BLaER1 treated with 17β-estradiol and CSF1 and Interleukin-3, amounts not matched to agents 10 nM and 100 nM (cell line): ENCODE data around the gene ITGAV.
A peak's percentile ranks its signal among the peaks of the same experiment; 100 is the strongest.

Experiments
- H3K27ac ChIP-seq, 11 experiments: shearing (Covaris generic); formaldehyde crosslinking; 2 replicates each; pipeline ENCODE4 v1.8.1; 2022
- H3K27me3 ChIP-seq, 11 experiments: shearing (Covaris generic); formaldehyde crosslinking; 2 replicates each; pipeline ENCODE4 v1.8.1; 2022
- H3K36me3 ChIP-seq, 11 experiments: shearing (Covaris generic); formaldehyde crosslinking; 2 replicates each; pipeline ENCODE4 v1.8.1; 2022
- H3K4me1 ChIP-seq, 10 experiments: shearing (Covaris generic); formaldehyde crosslinking; 2 replicates each; pipeline ENCODE4 v1.8.1; 2022
- H3K4me2 ChIP-seq, 11 experiments: shearing (Covaris generic); formaldehyde crosslinking; 2 replicates each; pipeline ENCODE4 v1.8.1; 2022
- H3K4me3 ChIP-seq, 10 experiments: shearing (Covaris generic); formaldehyde crosslinking; 2 replicates each; pipeline ENCODE4 v1.8.1; 2022
- H3K9ac ChIP-seq, 11 experiments: shearing (Covaris generic); formaldehyde crosslinking; 2 replicates each; pipeline ENCODE4 v1.8.1; 2022
- H3K9me3 ChIP-seq, 11 experiments: shearing (Covaris generic); formaldehyde crosslinking; replicated peaks in 1 of 11; 2 replicates each; pipeline ENCODE4 v1.8.1; 2022
- H4K20me1 ChIP-seq, 11 experiments: shearing (Covaris generic); formaldehyde crosslinking; 2 replicates each; pipeline ENCODE4 v1.8.1; 2022
- Cebpa-rat ChIP-seq, 11 experiments: shearing (Covaris generic); IDR thresholded peaks; 2 replicates each; pipeline ENCODE4 v1.8.1; 2022

ITGAV gene

GRCh38 chr2:186572705-186573104 is 17.2 kb upstream of the ITGAV start:
- H3K9me3 ChIP-seq: peaks cover 0 to 4% (median 0%) of the 10 kb centered on the region in 11 experiments; a peak in 1 of 22 replicates
- H3K27me3 ChIP-seq: no peaks in the 10 kb centered on the region
- no peak overlapping the region for H3K27ac ChIP-seq
- no peak overlapping the region for H3K9ac ChIP-seq
- peaks cover 8 to 27% (median 14%) of the 10 kb centered on the region in 10 experiments; a peak in 19 of 20 replicates for H3K4me1 ChIP-seq
- H4K20me1 ChIP-seq: no peaks in the 10 kb centered on the region
- H3K4me3 ChIP-seq: no peak overlapping the region
- no peak for TF ChIP-seq Cebpa-rat (IDR thresholded peaks at IDR 0.05)
- no peak overlapping the region for H3K4me2 ChIP-seq
- no peaks in the 10 kb centered on the region for H3K36me3 ChIP-seq

- no peak for TF ChIP-seq Cebpa-rat (IDR thresholded peaks at IDR 0.05)
- Histone ChIP-seq H3K4me2 (no peak overlapping the region), H3K9ac (no peak overlapping the region), H3K9me3 (peaks cover 0 to 4% (median 0%) of the 10 kb centered on the region in 11 experiments; a peak in 1 of 22 replicates), H3K4me1 (peaks cover 8 to 27% (median 14%) of the 10 kb centered on the region in 10 experiments; a peak in 19 of 20 replicates), H3K36me3 (no peaks in the 10 kb centered on the region), H3K27me3 (no peaks in the 10 kb centered on the region), H3K4me3 (no peak overlapping the region), H3K27ac (no peak overlapping the region), H4K20me1 (no peaks in the 10 kb centered on the region)
These were observed 16.3 kb upstream of the ITGAV start for GRCh38 chr2:186573531-186573930.

- Histone ChIP-seq H3K9ac (no peak overlapping the region), H3K9me3 (no peaks in the 10 kb centered on the region), H3K27ac (peak overlapping the region in 2 of 11 experiments; percentile 19 to 45; a peak in 2 of 22 replicates), H3K4me1 (peaks cover 8 to 27% (median 15%) of the 10 kb centered on the region in 10 experiments; a peak in 19 of 20 replicates), H3K27me3 (no peaks in the 10 kb centered on the region), H3K36me3 (no peaks in the 10 kb centered on the region), H3K4me3 (no peak overlapping the region), H4K20me1 (no peaks in the 10 kb centered on the region), H3K4me2 (peak overlapping the region in 9 of 11 experiments; percentile 12 to 72 (median 50); a peak in 16 of 22 replicates)
- no peak for TF ChIP-seq Cebpa-rat (IDR thresholded peaks at IDR 0.05)
These were observed 14.6 kb upstream of the ITGAV start for GRCh38 chr2:186575302-186575701.

GRCh38 chr2:186575856-186576255 is 14.0 kb upstream of the ITGAV start:
- Histone ChIP-seq H3K4me2 (peak overlapping the region; percentile 12 to 72 (median 46); a peak in 20 of 22 replicates), H3K36me3 (no peaks in the 10 kb centered on the region), H3K9ac (no peak overlapping the region), H3K4me1 (peaks cover 8 to 27% (median 15%) of the 10 kb centered on the region in 10 experiments; a peak in 19 of 20 replicates), H3K9me3 (no peaks in the 10 kb centered on the region), H3K27ac (peak overlapping the region in 3 of 11 experiments; percentile 19 to 45 (median 44); a peak in 3 of 22 replicates), H4K20me1 (no peaks in the 10 kb centered on the region), H3K27me3 (no peaks in the 10 kb centered on the region), H3K4me3 (no peak overlapping the region)
- no peak for TF ChIP-seq Cebpa-rat (IDR thresholded peaks at IDR 0.05)

- H3K4me3 ChIP-seq: no peak overlapping the region
- no peak overlapping the region for H3K27ac ChIP-seq
- H3K4me1 ChIP-seq: peaks cover 8 to 27% (median 15%) of the 10 kb centered on the region in 10 experiments; a peak in 19 of 20 replicates
- no peaks in the 10 kb centered on the region for H4K20me1 ChIP-seq
- no peak for TF ChIP-seq Cebpa-rat (IDR thresholded peaks at IDR 0.05)
- no peak overlapping the region for H3K9ac ChIP-seq
- H3K9me3 ChIP-seq: no peaks in the 10 kb centered on the region
- H3K4me2 ChIP-seq: peak overlapping the region in 1 of 11 experiments; percentile 65; a peak in 3 of 22 replicates
- H3K36me3 ChIP-seq: no peaks in the 10 kb centered on the region
- no peaks in the 10 kb centered on the region for H3K27me3 ChIP-seq
These were observed 13.2 kb upstream of the ITGAV start for GRCh38 chr2:186576614-186577013.

GRCh38 chr2:186582698-186583097 is 7.2 kb upstream of the ITGAV start:
- Histone ChIP-seq H3K9me3 (no peaks in the 10 kb centered on the region), H3K27me3 (no peaks in the 10 kb centered on the region), H3K4me3 (no peak overlapping the region), H3K4me2 (no peak overlapping the region), H3K27ac (no peak overlapping the region), H3K4me1 (peaks cover 0 to 4% (median 0%) of the 10 kb centered on the region in 10 experiments; a peak in 2 of 20 replicates), H3K36me3 (no peaks in the 10 kb centered on the region), H4K20me1 (no peaks in the 10 kb centered on the region), H3K9ac (no peak overlapping the region)
- TF ChIP-seq Cebpa-rat (IDR thresholded peaks at IDR 0.05): no peak

GRCh38 chr2:186584053-186584452 is 5.8 kb upstream of the ITGAV start:
- Histone ChIP-seq H4K20me1 (no peaks in the 10 kb centered on the region), H3K9ac (no peak overlapping the region), H3K4me3 (no peak overlapping the region), H3K4me1 (peaks cover 2 to 12% (median 5%) of the 10 kb centered on the region in 10 experiments; a peak in 17 of 20 replicates), H3K4me2 (no peak overlapping the region), H3K27ac (no peak overlapping the region), H3K27me3 (no peaks in the 10 kb centered on the region), H3K9me3 (no peaks in the 10 kb centered on the region), H3K36me3 (no peaks in the 10 kb centered on the region)
- TF ChIP-seq Cebpa-rat (IDR thresholded peaks at IDR 0.05): no peak

GRCh38 chr2:186588421-186588820 is 1.4 kb upstream of the ITGAV start:
- H3K36me3 ChIP-seq: no peaks in the 10 kb centered on the region
- H3K4me1 ChIP-seq: peaks cover 16 to 28% (median 21%) of the 10 kb centered on the region in 10 experiments
- TF ChIP-seq Cebpa-rat (IDR thresholded peaks at IDR 0.05): no peak
- H4K20me1 ChIP-seq: peaks cover 0 to 22% (median 0%) of the 10 kb centered on the region in 11 experiments; a peak in 6 of 22 replicates
- H3K27me3 ChIP-seq: no peaks in the 10 kb centered on the region
- no peak overlapping the region for H3K4me3 ChIP-seq
- peak overlapping the region in 9 of 11 experiments; percentile 77 to 95 (median 83); a peak in 8 of 22 replicates for H3K4me2 ChIP-seq
- no peak overlapping the region for H3K9ac ChIP-seq
- no peak overlapping the region for H3K27ac ChIP-seq
- no peaks in the 10 kb centered on the region for H3K9me3 ChIP-seq

- H4K20me1 ChIP-seq: peaks cover 0 to 27% (median 4%) of the 10 kb centered on the region in 11 experiments; a peak in 7 of 22 replicates
- peak overlapping the region; percentile 78 to 96 (median 91) for H3K27ac ChIP-seq
- no peaks in the 10 kb centered on the region for H3K36me3 ChIP-seq
- peak overlapping the region; percentile 79 to 92 (median 86) for H3K4me3 ChIP-seq
- no peaks in the 10 kb centered on the region for H3K9me3 ChIP-seq
- no peaks in the 10 kb centered on the region for H3K27me3 ChIP-seq
- peak overlapping the region; percentile 86 to 94 (median 89) for H3K9ac ChIP-seq
- no peak for TF ChIP-seq Cebpa-rat (IDR thresholded peaks at IDR 0.05)
- H3K4me1 ChIP-seq: peaks cover 16 to 28% (median 22%) of the 10 kb centered on the region in 10 experiments
- peak overlapping the region; percentile 77 to 97 (median 86) for H3K4me2 ChIP-seq
These were observed 780 bp upstream of the ITGAV start for GRCh38 chr2:186588940-186589611.
